Activated CD4-positive, alpha-beta T cell treated with anti-CD3 and anti-CD28 coated beads, Interleukin-2, amount 50 U/mL, for 24 hours (primary cell): ENCODE measurements around the gene PRAF2.

Experiments used
- DNase-seq, 2 donors: peaks; one replicate each; pipeline ENCODE4 v3.0.0-alpha.2; 2020; ENCODE audit warnings: low read depth in 1 of 2, low spot score in 1 of 2

The PRAF2 gene

GRCh38 chrX:49043220-49043986 is 30.4 kb downstream of the PRAF2 start, which contains the start of gene TFE3:
Gene TFE3 (minus strand): TSS chrX:49043357. CDS start chrX:49043226, 131 bp downstream.
- DNase-seq: peak; percentile 79 to 94

- DNase-seq: no peak
Measured at GRCh38 chrX:49042581-49043219, 31.1 kb downstream of the PRAF2 start.

- DNase-seq: peak in 1 of 2 donors; percentile 3
Measured at GRCh38 chrX:49041744-49042580, 31.8 kb downstream of the PRAF2 start.

GRCh38 chrX:49040376-49040955 is 33.3 kb downstream of the PRAF2 start:
- no peak for DNase-seq

- peak; percentile 9 to 29 for DNase-seq
Measured at GRCh38 chrX:49039598-49040375, 34.0 kb downstream of the PRAF2 start.

- DNase-seq: no peak
Measured at GRCh38 chrX:49037883-49038475, 35.8 kb downstream of the PRAF2 start.

GRCh38 chrX:49030283-49030682 is 43.5 kb downstream of the PRAF2 start:
- no peak for DNase-seq

- no peak for DNase-seq
Measured at GRCh38 chrX:49029876-49030275, 43.9 kb downstream of the PRAF2 start.
